Measurements from ENCODE around the gene MRPS27. TPM values are rescaled to one million over a fixed set of nuclear protein-coding genes. Genes with fewer than 3 reads are reported as not detected.

Gene MRPS27
- total RNA-seq, 1 donor from 2014 or later = 54.7 TPM

- Mint-ChIP-seq H3K27ac (no peak overlapping the region), H3K27me3 (peaks cover 11% of the 10 kb centered on the region), H3K36me3 (ENCODE audit: insufficient read depth) (peaks cover 6% of the 10 kb centered on the region), H3K9me3 (ENCODE audit: low read depth) (no peaks in the 10 kb centered on the region), H3K4me3 (ENCODE audit: low read depth) (no peak overlapping the region), H3K4me1 (ENCODE audit: low read depth) (peaks cover 8% of the 10 kb centered on the region)
- DNase-seq (ENCODE audit: low spot score, unreplicated experiment) = no peak
- TF ChIP-seq, protein P1, sequence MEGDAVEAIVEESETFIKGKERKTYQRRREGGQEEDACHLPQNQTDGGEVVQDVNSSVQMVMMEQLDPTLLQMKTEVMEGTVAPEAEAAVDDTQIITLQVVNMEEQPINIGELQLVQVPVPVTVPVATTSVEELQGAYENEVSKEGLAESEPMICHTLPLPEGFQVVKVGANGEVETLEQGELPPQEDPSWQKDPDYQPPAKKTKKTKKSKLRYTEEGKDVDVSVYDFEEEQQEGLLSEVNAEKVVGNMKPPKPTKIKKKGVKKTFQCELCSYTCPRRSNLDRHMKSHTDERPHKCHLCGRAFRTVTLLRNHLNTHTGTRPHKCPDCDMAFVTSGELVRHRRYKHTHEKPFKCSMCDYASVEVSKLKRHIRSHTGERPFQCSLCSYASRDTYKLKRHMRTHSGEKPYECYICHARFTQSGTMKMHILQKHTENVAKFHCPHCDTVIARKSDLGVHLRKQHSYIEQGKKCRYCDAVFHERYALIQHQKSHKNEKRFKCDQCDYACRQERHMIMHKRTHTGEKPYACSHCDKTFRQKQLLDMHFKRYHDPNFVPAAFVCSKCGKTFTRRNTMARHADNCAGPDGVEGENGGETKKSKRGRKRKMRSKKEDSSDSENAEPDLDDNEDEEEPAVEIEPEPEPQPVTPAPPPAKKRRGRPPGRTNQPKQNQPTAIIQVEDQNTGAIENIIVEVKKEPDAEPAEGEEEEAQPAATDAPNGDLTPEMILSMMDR (IDR thresholded peaks at IDR 0.05; ENCODE audit: unreplicated experiment) = no peak
Observed at GRCh38 chr5:72184408-72184807, 135.6 kb downstream of the MRPS27 start.

DNA sequence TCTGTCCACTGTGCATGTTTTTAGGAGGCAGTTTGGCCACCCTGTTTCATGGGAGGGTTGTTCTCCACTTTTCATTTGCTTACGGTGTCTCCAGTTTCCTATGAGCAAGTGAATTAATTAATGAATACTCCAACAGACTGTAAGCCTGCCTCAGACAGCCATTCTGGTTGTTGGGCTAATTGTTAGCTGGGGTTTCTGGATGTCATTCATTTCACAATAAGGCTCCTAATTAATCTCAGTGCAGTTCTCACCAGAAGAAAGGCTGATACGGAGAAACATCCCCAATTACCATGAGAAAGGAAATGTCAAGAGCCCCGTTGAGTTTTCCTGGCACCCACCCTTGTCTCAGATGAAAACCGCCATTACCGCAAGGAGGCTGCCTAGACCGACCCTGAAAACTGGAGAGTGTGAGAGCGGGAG lies 136.9 kb downstream of the MRPS27 start:
- Mint-ChIP-seq H3K4me1 (ENCODE audit: low read depth) (peaks cover 8% of the 10 kb centered on the region), H3K9me3 (ENCODE audit: low read depth) (no peaks in the 10 kb centered on the region), H3K36me3 (ENCODE audit: insufficient read depth) (peaks cover 6% of the 10 kb centered on the region), H3K27ac (no peak overlapping the region), H3K4me3 (ENCODE audit: low read depth) (no peak overlapping the region), H3K27me3 (peaks cover 14% of the 10 kb centered on the region)
- TF ChIP-seq, protein P1 (IDR thresholded peaks at IDR 0.05; ENCODE audit: unreplicated experiment) = no peak
- DNase-seq (ENCODE audit: low spot score, unreplicated experiment) = no peak

GRCh38 chr5:72182686-72183085 lies 137.4 kb downstream of the MRPS27 start:
- Mint-ChIP-seq H3K9me3 (ENCODE audit: low read depth) (no peaks in the 10 kb centered on the region), H3K27ac (no peak overlapping the region), H3K36me3 (ENCODE audit: insufficient read depth) (peaks cover 6% of the 10 kb centered on the region), H3K4me1 (ENCODE audit: low read depth) (peaks cover 8% of the 10 kb centered on the region), H3K27me3 (peaks cover 18% of the 10 kb centered on the region), H3K4me3 (ENCODE audit: low read depth) (no peak overlapping the region)
- TF ChIP-seq, protein P1 (IDR thresholded peaks at IDR 0.05; ENCODE audit: unreplicated experiment) = no peak
- DNase-seq (ENCODE audit: low spot score, unreplicated experiment) = no peak

- TF ChIP-seq, protein P1 (IDR thresholded peaks at IDR 0.05; ENCODE audit: unreplicated experiment) = no peak
- Mint-ChIP-seq H3K36me3 (ENCODE audit: insufficient read depth) (peaks cover 4% of the 10 kb centered on the region), H3K4me1 (ENCODE audit: low read depth) (peaks cover 13% of the 10 kb centered on the region), H3K9me3 (ENCODE audit: low read depth) (no peaks in the 10 kb centered on the region), H3K27ac (no peak overlapping the region), H3K4me3 (ENCODE audit: low read depth) (no peak overlapping the region), H3K27me3 (peaks cover 36% of the 10 kb centered on the region)
- DNase-seq (ENCODE audit: low spot score, unreplicated experiment) = no peak
Observed at GRCh38 chr5:72180925-72181324, 139.1 kb downstream of the MRPS27 start.

GRCh38 chr5:72179816-72180440 lies 140.1 kb downstream of the MRPS27 start:
- peaks cover 13% of the 10 kb centered on the region for H3K4me1 Mint-ChIP-seq (ENCODE audit: low read depth)
- H3K9me3 Mint-ChIP-seq (ENCODE audit: low read depth) = no peaks in the 10 kb centered on the region
- no peak overlapping the region for H3K27ac Mint-ChIP-seq
- peaks cover 43% of the 10 kb centered on the region for H3K27me3 Mint-ChIP-seq
- no peak overlapping the region for H3K4me3 Mint-ChIP-seq (ENCODE audit: low read depth)
- H3K36me3 Mint-ChIP-seq (ENCODE audit: insufficient read depth) = peaks cover 5% of the 10 kb centered on the region
- TF ChIP-seq, protein P1 (IDR thresholded peaks at IDR 0.05; ENCODE audit: unreplicated experiment) = no peak
- DNase-seq (ENCODE audit: low spot score, unreplicated experiment) = no peak

All from progenitor cell of endocrine pancreas (in vitro differentiated cells).